T-helper 2 cell (primary cell): ENCODE data around the gene HIGD1C.
"Not testable (repeated sequence)": the region's sequence is repeated elsewhere in the genome, so short reads cannot be mapped to it uniquely, and the experiment has no call there.

Experiments
- DNase-seq, 5 experiments: peaks; one replicate each; pipeline versions ENCODE4 v3.0.0 to v3.0.0-alpha.2; 2012 to 2022

Gene HIGD1C

DNA sequence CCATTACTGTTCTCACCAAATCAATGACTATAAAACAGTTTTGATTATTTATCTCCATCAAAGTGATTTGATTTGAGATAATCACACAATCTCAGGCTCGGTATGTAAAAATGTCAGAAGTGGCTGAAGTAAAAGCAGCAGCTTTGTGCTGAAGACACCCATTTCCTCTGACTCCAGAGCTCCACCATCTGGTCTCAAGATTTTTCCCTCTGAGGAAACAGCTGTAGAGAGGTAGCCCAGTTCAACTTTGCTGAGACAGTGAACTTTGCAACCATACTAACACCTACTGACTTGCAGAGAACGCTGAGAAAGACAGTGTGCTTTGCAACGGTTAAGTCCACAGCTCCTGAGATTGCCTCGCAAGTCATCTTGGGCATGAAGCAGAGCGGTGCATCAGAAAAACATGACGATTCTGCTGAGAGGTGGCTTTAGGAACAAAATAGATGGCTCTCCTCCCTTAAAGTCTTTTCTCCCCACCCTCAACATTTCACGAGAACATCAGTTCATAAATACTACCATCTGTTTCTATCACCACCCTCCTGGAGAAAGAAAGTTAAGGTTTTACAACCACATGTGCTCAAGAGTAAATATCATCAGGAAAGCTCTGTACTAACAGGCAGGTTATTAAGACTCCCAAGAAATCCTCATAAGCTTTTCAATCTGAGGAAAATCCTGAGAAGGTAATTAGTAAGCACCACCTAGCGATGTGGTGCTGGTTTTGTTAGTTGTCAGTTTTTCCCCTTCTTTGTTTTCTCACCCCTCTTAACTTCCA lies 34.8 kb downstream of the HIGD1C start:
- DNase-seq = peak in 2 of 5 experiments; percentile 2 to 66

DNA sequence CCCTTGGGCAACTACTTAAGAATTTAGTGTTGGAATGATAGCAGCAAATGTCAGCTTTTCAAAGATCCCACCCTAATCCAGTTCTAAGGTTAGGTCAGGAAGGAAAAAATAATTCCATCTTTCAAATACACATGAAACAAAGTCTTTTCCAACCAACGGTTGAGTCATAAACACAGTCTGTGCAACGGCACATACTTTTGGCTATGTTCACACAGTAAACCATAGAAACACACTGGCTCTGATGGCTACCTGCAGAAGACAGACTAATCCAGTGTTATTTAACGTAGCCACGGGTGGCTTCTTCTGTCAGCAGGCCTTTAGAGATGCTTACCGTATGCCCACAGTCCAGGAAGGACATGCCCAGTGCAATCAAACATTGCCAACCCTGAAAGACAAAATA lies 35.7 kb downstream of the HIGD1C start:
- no peak for DNase-seq

DNA sequence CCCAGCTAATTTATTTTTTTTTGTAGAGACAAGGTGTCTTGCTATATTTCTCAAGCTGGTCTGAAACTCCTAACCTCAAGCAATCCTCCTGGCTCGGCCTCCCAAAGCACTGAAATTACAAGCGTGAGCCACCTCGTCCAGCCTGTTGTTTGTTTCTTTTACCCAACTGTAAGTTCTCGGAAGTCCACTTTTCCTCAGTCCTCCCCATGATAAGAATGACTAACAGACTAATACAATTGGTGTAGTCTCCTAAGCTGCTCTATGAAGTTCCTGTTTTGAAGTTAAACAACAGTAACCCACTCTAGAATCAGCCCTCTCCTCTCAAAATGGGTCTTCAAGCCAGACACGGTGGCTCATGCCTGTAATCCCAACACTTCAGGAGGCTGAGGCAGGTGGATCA lies 36.5 kb downstream of the HIGD1C start:
- no peak for DNase-seq

DNA sequence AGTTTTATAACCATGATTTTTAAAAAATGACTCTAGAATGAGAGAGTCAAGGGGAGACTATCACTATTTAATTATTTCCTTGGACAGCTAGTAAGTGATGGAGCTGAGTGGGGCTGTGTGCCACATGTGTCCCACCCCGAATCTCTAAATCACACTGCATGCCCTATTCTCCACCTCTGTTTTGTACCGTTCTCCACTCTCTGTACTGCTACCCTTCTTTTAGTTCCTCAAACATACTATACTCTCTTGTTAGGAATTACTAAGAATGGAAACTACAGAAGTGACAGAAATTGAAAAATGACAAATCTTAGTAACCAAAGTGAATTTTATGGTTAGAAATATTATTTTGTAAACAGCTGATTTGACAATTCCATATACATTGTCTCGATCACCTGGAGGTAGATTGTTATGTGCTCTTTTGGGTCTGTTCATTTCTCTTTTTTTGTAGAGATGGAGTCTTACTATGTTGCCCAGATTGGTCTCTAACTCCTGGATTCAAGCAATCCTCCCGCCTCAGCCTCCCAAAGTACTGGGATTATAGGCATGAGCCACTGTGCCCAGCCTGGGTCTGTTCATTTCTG lies 37.9 kb downstream of the HIGD1C start:
- no peak for DNase-seq

DNA sequence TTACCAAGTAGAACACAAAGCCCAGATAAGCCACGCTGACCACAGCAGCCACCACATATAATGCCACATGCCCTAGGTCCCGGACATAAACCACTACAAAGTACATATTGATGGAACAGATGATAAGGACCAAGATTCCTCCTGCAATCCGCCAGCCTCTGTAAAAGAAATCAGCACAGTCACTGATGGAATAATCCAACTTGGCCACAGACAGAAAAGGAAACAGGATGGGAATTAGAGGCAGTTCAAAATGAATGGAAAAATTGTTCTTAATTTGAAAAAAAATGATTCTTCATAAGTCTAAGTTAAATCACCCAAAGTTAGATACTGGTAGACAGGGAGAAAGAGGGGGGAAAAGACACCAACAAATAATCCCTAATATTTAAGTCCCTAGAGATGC lies 38.4 kb downstream of the HIGD1C start:
- peak in 1 of 5 experiments; percentile 24 for DNase-seq

DNA sequence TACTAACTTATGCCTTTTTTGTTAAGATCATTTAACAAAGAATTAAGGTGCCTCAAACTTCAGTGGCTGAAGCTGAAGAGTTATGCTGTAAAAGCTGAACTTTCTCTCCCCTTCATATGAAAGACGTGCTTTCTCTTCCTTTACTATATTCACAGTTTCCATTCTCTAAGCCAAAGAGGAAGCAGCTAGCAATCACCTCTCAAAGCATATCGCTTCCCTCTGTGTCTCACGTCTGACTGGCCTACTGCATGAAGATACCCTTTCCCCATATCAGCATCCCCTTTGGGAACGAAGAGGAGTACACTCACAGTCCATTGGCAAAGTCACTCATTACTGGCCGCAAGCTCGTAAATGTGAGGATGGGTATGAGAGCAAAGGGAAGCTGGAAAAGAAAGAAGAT lies 38.9 kb downstream of the HIGD1C start:
- no peak for DNase-seq

DNA sequence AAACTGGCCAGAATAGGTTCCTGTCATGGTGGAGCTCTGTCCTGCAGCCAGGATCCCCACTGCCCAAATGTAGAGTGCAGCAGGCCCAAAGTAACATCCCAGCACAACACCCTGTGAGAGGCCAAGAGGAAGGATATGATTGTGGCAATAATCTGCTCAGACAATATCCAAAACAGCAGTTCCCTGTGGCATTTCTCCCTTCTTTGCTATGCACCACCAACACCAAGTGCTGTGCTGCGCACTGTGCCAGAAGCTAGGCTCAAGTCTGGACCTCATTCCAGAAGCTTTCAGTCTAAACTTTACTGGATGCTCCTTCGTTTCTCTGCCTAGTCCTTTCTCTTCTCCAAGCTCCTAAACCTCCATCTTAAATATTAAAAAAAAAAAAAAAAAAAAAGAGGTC lies 40.5 kb downstream of the HIGD1C start:
- DNase-seq = no peak

DNA sequence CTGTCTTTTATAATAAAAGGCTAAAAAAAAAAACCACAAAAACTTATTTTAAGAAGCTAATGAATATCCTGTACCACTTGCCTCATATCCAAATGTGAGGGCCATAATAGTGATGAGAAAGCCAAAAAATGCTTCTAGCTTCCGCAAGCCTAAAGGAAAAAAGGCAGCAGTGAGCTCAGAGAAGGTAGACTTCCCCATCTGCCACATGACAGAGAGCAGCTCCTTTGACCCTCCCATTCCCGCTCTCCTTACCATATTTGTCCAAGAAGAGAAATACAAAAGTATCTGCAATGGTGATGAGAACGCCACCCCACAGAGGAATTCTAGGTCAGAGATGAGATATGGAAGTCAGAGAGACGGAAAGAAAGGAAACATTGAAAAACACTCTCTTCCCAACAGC lies 46.7 kb downstream of the HIGD1C start:
- DNase-seq = no peak

DNA sequence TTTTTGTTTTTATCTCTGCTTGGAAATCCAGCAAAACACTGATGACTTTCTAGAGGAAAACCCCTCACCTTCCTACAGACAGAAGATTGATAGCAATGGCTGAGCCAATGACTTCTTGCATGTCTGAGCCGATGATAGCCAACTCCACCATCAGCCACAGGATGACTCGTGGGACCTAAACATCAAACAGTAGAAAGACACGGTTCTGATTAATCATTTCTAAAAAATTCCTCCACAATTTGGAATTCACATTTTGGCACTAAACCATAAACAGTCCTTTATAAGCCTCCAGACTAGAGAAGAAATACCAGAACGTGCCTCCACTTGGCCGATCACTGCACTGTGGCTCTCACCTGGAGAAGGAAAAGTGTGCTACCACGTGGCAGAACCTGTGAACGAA lies 47.9 kb downstream of the HIGD1C start:
- DNase-seq = no peak

DNA sequence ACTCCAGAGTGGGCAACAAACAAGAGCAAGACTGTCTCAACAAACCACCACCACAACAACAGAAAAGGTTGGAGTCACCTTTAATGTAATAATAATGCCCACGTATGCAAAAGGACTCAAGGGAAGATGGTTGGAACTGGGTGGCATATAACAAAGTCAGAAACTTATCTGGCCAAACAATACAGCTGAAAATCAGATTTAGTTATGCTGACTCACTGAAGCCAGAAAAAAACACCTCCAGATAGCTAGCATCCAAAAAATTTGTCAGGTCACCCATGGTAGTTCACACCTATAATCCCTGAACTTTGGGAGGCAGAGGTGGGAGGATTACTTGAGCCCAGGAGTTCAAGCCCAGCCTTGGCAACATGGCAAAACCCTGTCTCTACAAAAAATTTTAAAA lies 49.5 kb downstream of the HIGD1C start:
- DNase-seq = no peak

DNA sequence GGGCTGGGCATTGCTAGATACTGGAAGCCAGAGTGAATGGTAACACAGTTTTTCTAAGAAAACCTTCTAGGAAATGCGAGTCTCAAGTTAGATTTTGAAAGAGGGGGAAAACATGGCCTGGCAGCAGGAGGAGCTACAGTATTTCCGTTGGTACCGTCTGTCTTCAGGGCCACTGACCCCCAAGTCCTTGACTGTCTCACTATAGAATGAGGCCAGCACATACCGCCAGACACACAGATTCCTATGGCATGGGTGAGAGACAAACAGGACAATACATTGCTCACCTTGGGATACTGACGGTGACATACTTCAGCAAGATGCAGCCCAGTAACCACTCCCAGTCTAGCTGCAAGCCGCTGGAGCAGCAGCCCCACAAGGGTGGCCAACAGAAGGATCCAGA lies 52.2 kb downstream of the HIGD1C start:
- DNase-seq = no peak

DNA sequence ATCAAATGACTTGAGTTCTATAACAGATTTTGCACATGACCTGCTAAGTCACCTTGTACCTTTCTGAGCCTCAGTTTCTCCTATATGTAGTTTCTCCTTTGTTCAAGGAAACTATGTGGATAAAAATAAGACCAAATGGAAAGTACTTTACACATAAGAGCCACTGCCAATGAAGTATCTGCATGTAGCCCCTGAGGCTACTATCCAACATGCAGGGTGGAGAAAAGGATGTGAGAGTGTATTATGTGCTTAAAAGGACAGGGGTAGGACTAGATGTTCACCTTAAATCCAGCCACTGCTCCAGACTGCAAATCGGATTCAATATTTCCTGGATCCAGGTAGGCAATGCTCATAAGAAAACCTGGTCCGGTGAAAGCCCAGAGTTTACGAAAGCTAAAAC lies 52.7 kb downstream of the HIGD1C start:
- no peak for DNase-seq

DNA sequence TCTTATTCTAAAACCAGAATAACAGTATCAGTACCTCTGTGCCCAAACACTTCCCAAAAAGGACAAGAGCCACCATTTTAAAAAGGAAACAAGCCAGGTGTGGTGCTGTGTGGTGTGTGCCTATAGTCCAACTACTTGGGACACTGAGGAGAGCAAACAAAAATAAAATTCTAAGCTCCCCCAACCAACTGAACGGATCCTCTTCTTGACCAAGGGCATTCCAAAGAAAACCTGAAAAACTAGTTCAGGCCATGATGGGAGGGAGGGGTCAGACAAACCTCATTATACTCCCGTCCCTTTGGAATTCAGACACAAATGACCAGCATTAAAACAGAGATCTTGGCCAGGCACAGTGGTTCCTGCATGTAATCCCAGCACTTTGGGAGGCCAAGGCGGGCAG lies 53.3 kb downstream of the HIGD1C start:
- no peak for DNase-seq

DNA sequence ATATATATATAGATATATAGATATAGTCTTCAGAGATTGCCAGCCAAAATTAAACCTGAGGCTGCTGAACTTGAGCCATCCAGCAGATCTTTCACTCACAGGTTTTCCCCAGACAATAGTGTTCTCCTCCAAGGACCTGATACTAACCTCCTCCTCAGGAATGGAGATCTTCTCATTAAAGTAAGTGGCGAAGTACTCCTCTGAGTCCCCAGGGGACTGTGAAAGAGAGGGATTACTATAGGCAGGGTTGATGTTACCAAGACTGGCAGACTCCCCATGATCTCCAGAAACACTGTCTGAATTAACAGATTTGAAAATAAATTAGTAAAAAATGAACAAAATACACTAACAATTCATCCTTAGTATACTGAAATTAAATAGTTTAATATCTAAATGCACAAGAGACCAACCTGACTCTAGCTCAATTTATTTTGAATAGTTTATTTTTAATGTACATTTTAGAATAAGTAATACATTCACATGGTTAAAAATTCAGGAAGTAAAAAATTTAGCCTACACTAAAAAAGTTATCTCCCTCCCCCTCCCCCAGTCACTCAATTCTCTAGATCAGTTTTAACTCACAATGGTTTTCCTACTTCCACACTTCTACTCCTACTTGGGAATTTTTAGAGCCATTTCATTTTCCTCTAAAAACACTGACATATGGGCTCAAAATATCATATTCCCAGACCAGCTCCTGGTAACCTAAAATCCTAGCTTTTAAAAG lies 56.1 kb downstream of the HIGD1C start:
- DNase-seq = no peak

DNA sequence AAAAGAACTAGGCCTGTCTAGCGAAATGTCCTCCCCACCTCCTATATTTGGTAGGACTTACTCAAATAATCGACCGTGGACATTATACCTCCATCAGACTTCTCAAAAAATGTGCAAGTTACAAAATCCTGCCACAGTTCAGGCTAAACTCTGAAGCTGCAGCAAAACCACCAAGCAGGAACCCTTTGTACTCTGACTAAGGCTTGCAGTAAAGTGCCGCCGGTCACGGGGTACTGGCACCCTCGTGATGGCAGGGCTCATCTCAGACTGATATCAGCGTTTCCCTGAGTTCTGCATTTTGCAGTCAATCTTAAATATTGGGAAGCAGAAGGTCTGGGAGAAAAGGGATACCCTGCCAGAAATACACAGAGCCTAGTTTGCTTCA lies 56.7 kb downstream of the HIGD1C start:
- DNase-seq = peak in 3 of 5 experiments; percentile 15 to 77 (median 30)

DNA sequence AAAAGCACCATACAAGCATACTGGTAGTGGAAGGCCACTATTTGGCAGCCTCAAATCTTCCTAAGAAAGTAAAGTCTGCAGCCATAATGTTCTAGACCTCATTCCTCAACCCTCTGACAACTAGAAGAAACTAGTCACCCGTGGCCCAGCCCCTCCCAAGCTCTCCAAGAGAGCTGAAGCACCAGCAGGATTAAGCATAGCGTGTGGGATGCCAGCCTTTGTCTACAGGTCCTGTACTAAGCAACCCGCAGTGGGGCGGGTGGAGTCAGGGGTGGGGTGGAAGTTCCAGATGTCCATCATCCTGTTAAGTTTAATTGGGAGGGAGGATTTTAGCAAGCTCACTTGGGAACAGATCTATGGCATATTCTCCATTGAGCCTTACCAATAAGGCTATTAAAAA lies 59.6 kb downstream of the HIGD1C start:
- no peak for DNase-seq

DNA sequence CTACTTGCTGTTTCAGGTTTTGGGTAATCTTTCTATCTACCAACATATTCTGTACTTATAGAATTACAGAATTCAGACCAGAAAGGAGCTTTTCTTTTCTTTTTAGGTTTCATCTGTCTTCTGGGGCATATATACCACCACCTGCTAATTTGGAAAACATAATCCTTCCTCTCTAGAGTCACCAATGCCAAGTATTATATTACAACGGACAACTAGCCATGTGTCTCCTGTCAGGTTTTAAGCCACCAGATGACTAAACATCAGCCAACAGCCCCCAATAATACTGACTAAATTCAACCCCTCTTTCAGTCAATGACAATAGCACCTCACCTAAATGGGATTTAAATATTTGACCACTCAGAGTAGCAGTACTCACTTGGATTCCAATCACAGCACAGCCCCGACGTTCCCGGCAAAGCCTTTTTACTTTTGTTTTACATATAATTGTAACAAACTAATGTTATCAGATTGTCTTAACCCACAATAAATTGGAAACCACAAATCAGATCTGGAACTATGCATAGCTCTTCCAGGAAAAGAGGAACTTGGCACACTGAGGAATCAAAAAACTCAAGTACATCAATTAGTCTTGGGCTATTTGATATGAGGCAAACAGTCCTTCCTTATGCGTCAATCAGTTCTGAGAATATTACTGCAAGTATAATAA lies 60.4 kb downstream of the HIGD1C start:
- peak in 1 of 5 experiments; percentile 20 for DNase-seq

DNA sequence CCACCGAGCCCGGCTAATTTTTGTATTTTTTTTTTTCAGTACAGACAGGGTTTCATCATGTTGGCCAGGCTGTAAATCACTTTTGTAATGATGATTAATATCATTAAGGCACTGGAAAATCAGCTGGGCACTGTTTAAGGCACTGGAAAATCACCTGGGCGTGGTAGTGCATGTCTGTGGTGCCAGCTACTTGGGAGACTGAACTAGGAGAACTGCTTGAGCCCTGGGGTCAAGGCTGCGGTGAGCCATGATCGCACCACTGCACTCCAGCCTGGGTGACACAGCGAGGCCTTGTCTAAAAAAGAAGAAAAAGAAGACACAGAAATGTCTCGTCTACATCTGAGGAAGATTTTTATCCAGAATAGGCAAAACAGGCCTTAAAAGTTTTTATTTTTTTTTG lies 61.1 kb downstream of the HIGD1C start:
- no peak for DNase-seq

DNA sequence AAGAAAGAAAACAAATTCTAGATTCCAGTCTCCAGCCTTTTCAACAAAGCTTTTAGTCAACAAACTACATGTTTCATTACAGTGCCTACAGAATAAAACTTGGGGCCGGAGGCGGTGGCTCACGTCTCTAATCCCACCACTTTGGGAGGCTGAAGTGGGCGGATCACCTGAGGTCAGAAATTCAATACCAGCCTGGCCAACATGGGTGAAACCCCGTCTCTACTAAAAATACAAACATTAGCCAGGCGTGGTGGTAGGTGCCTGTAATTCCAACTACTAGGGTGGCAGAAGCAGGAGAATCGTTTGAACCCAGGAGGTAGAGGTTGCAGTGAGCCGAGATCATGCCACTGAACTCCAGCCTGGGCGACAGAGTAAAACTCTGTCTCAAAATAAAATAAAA lies 62.1 kb downstream of the HIGD1C start:
- DNase-seq = not testable (repeated sequence)

DNA sequence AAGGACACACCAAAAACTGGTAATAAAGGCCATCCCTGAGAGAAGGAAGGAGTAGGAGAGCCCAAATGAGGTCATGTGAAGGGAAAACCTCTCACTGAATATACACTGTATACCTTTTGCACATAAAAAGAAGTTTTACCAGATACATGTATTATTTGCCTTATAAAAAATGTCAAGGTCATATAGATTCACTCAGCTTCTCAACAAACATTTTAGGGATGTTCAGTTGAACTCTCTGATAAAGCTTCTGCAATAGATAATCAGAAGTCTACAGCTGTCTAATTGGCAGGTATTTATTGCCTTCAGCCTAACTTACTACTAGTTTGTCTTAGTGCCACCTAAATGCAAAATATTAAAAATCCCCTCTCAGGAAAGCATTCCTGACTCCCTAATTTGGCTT lies 65.1 kb downstream of the HIGD1C start:
- no peak for DNase-seq

DNA sequence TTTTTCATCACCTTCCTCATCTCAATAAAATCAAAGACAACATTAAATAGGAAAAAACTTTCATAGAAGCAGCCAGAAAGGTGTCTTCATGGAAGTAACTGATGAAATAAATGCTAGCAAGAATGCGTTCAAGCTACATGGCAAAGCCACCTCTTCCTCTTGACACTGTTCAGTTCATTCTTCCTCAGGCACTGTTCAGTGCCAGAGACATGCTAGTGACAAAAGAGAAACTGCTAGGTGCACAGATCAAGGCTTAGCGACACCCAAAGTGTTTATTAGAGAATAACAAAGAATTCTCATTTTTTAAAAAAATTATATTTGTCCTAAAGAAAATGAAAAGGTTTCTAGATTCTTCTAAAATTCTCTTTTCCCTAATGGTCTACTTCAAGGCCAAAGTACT lies 66.6 kb downstream of the HIGD1C start:
- no peak for DNase-seq

DNA sequence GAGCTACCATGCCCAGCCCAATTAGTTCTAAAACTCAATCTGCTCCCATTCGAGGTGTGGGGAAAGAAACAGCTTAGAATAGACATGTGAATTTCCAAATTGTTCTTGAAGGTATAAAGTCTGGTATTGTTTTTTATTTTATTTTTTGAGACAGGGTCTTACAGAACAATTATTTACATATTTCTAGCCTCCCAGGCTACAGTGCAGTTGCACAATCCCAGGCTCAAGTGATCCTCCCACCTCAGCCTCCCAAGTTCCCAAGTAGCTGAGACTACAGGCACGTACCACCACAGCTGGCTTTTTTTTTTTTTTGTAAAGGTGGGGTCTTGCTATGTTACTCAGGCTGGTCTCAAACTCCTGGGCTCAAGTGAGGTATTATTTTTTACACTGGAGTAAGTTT lies 67.6 kb downstream of the HIGD1C start:
- no peak for DNase-seq
